SIG-M5 (cell line): Measurements from ENCODE around the gene NTN4.
"Not testable (repeated sequence)": the region's sequence is repeated elsewhere in the genome, so short reads cannot be mapped to it uniquely, and the experiment has no call there.

Experiments
- DNase-seq: peaks from one replicate; lab custom pipeline; 2025; lab: John Stamatoyannopoulos, UW

The NTN4 gene

GRCh38 chr12:95746062-95746461 is 44.5 kb downstream of the NTN4 start:
- not testable (repeated sequence) for DNase-seq

GRCh38 chr12:95742586-95742985 is 48.0 kb downstream of the NTN4 start:
- no peak for DNase-seq

- no peak for DNase-seq
These were observed 48.9 kb downstream of the NTN4 start for GRCh38 chr12:95741635-95742034.

- no peak for DNase-seq
These were observed 49.8 kb downstream of the NTN4 start for GRCh38 chr12:95740751-95741150.

GRCh38 chr12:95739561-95740313 is 50.8 kb downstream of the NTN4 start:
- DNase-seq = no peak

GRCh38 chr12:95738024-95738611 is 52.4 kb downstream of the NTN4 start:
- no peak for DNase-seq

GRCh38 chr12:95736631-95737030 is 53.9 kb downstream of the NTN4 start:
- no peak for DNase-seq

- not testable (repeated sequence) for DNase-seq
These were observed 54.8 kb downstream of the NTN4 start for GRCh38 chr12:95735728-95736127.

GRCh38 chr12:95733141-95733825 is 57.3 kb downstream of the NTN4 start:
- DNase-seq = no peak

GRCh38 chr12:95731519-95731958 is 59.0 kb downstream of the NTN4 start:
- DNase-seq = no peak

GRCh38 chr12:95730457-95730856 is 60.1 kb downstream of the NTN4 start:
- DNase-seq = no peak

- DNase-seq = no peak
These were observed 63.7 kb downstream of the NTN4 start for GRCh38 chr12:95726903-95727302.

- DNase-seq = no peak
These were observed 65.8 kb downstream of the NTN4 start for GRCh38 chr12:95724767-95725166.

GRCh38 chr12:95723693-95724384 is 66.7 kb downstream of the NTN4 start:
- DNase-seq = no peak

- no peak for DNase-seq
These were observed 69.2 kb downstream of the NTN4 start for GRCh38 chr12:95721320-95721719.

- no peak for DNase-seq
These were observed 70.4 kb downstream of the NTN4 start for GRCh38 chr12:95720146-95720545.

GRCh38 chr12:95718772-95719171 is 71.8 kb downstream of the NTN4 start:
- no peak for DNase-seq

GRCh38 chr12:95718006-95718431 is 72.5 kb downstream of the NTN4 start:
- DNase-seq = no peak

- no peak for DNase-seq
These were observed 73.1 kb downstream of the NTN4 start for GRCh38 chr12:95717316-95717928.

GRCh38 chr12:95715177-95715576 is 75.4 kb downstream of the NTN4 start:
- DNase-seq = no peak

GRCh38 chr12:95712269-95712668 is 78.3 kb downstream of the NTN4 start:
- no peak for DNase-seq

- DNase-seq = no peak
These were observed 80.2 kb downstream of the NTN4 start for GRCh38 chr12:95710386-95710785.
